Endothelial cell of umbilical vein (primary cell): Measurements from ENCODE around the gene CLIP3. TPM values are rescaled to one million over a fixed set of nuclear protein-coding genes. Genes with fewer than 3 reads are reported as not detected.

Experiments used
- BruUV-seq: library from RNA; stranded (reverse); fragments of 400-500 nt; replicated peaks from 2 replicates; lab custom pipeline; 2021; lab: Mats Ljungman, UMichigan
- CTCF ChIA-PET: fragments of 300-600, 350-600 bp; sonication (Branson Sonifier 250); formaldehyde crosslinking; loops from one replicate; lab custom pipeline; 2021; ENCODE audit warnings: antibody characterized with exemption, inconsistent platforms; lab: Charles Lee
- POLR2A ChIA-PET: fragments of 300-600, 350-600 bp; sonication (Branson Sonifier 250); formaldehyde crosslinking; loops from one replicate; lab custom pipeline; 2021; ENCODE audit warnings: antibody characterized with exemption, inconsistent platforms; lab: Charles Lee
- DNase-seq: peaks from one replicate; pipeline ENCODE4 v3.0.0-alpha.2; 2011; ENCODE audit warnings: low read depth, low spot score
- FAIRE-seq: peaks from 2 replicates; lab custom pipeline; 2011; peaks lifted over from hg19 to GRCh38; lab: Jason Lieb, UNC
- H2AFZ ChIP-seq: 2 replicates; pipeline ENCODE4 v1.6.0; 2012; ENCODE audit warnings: low read depth, low read length, control low read depth, inconsistent platforms
- H3K27ac ChIP-seq: 2 replicates; pipeline ENCODE4 v1.5.1; 2011; ENCODE audit warnings: low read depth, mild to moderate bottlenecking, control low read depth, low read length, moderate library complexity; ENCODE audit not compliant: insufficient read depth
- H3K27me3 ChIP-seq, 2 experiments: 2 replicates each; pipeline versions ENCODE4 v1.6.0 to v1.6.1; 2011; ENCODE audit warnings: low read length in 2 of 2, mixed read lengths in 1 of 2; ENCODE audit not compliant: control insufficient read depth in 2 of 2, insufficient read depth in 2 of 2
- H3K36me3 ChIP-seq, 2 experiments: 2 replicates in 1 of 2; 3 replicates in 1 of 2; pipeline ENCODE4 v1.5.1; 2011; ENCODE audit warnings: low read length in 2 of 2, mild to moderate bottlenecking in 1 of 2, moderate library complexity in 1 of 2; ENCODE audit not compliant: control insufficient read depth in 2 of 2, insufficient read depth in 2 of 2; ENCODE audit errors: extremely low read depth in 1 of 2
- H3K4me1 ChIP-seq: 3 replicates; pipeline ENCODE4 v1.5.1; 2011; ENCODE audit warnings: mild to moderate bottlenecking, low read length; ENCODE audit not compliant: control insufficient read depth, insufficient read depth; ENCODE audit errors: extremely low read depth
- H3K4me2 ChIP-seq: 2 replicates; pipeline ENCODE4 v1.6.1; 2011; ENCODE audit warnings: low read length, control low read depth, mixed read lengths; ENCODE audit not compliant: insufficient read depth
- H3K4me3 ChIP-seq, 3 experiments: fragments of 200-600 bp in 1 of 3; sonication (generic), shearing (Covaris generic) in 1 of 3; replicated peaks in 1 of 3; 2 replicates each; pipeline ENCODE4 v1.5.1; 2011 to 2016; ENCODE audit warnings: control low read depth in 3 of 3, low read length in 3 of 3, mild to moderate bottlenecking in 2 of 3, inconsistent platforms in 1 of 3, low read depth in 1 of 3, moderate library complexity in 1 of 3; ENCODE audit not compliant: insufficient read depth in 1 of 3
- H3K79me2 ChIP-seq: 2 replicates; pipeline ENCODE4 v1.6.0; 2012; ENCODE audit warnings: low read length, inconsistent platforms; ENCODE audit not compliant: control insufficient read depth, insufficient read depth
- H3K9ac ChIP-seq: replicated peaks from 2 replicates; pipeline ENCODE3; 2011; ENCODE audit warnings: low read length, control low read depth; ENCODE audit not compliant: insufficient read depth; ENCODE audit errors: extremely low read depth
- H3K9me1 ChIP-seq: replicated peaks from 3 replicates; pipeline ENCODE4 v1.6.0; 2011; ENCODE audit warnings: mild to moderate bottlenecking, low read length; ENCODE audit not compliant: control insufficient read depth, insufficient read depth; ENCODE audit errors: extremely low read depth
- H3K9me3 ChIP-seq: replicated peaks from 2 replicates; pipeline ENCODE4 v1.5.1; 2012; ENCODE audit warnings: low read length, inconsistent platforms; ENCODE audit not compliant: control insufficient read depth, insufficient read depth
- H4K20me1 ChIP-seq: replicated peaks from 2 replicates; pipeline ENCODE3; 2011; ENCODE audit warnings: mild to moderate bottlenecking, low read length; ENCODE audit not compliant: control insufficient read depth, insufficient read depth; ENCODE audit errors: extremely low read depth
- CTCF ChIP-seq, 2 donors: IDR thresholded peaks; 1 replicate in 1 of 2; 2 replicates in 1 of 2; pipeline ENCODE4 v1.5.1; 2011; ENCODE audit warnings: low read length in 2 of 2, mild to moderate bottlenecking in 2 of 2, moderate library complexity in 2 of 2, control low read depth in 1 of 2, inconsistent platforms in 1 of 2, low read depth in 1 of 2; ENCODE audit not compliant: insufficient read depth in 1 of 2; ENCODE audit errors: extremely low read depth in 1 of 2
- EZH2 ChIP-seq: IDR thresholded peaks from 2 replicates; pipeline ENCODE4 v1.6.1; 2012; ENCODE audit warnings: borderline replicate concordance, low read depth, mild to moderate bottlenecking, moderate library complexity, low read length, inconsistent platforms; ENCODE audit not compliant: severe bottlenecking
- FOS ChIP-seq: IDR thresholded peaks from 2 replicates; pipeline ENCODE4 v1.6.1; 2011; ENCODE audit warnings: mild to moderate bottlenecking, low read length, moderate library complexity, borderline replicate concordance; ENCODE audit not compliant: insufficient read depth
- GATA2 ChIP-seq: IDR thresholded peaks from 2 replicates; pipeline ENCODE4 v1.7.0; 2011; ENCODE audit warnings: low read depth, mild to moderate bottlenecking, moderate library complexity, mixed read lengths, low read length; ENCODE audit not compliant: insufficient read length, insufficient read depth
- JUN ChIP-seq: IDR thresholded peaks from 2 replicates; pipeline ENCODE4 v1.6.1; 2011; ENCODE audit warnings: borderline replicate concordance, low read depth; ENCODE audit not compliant: insufficient read length, insufficient read depth
- MAX ChIP-seq: IDR thresholded peaks from 2 replicates; pipeline ENCODE4 v1.6.1; 2011; ENCODE audit not compliant: insufficient read depth, insufficient read length
- MYC ChIP-seq: IDR thresholded peaks from one replicate; pipeline ENCODE4 v1.6.1; 2011; ENCODE audit warnings: mild to moderate bottlenecking, low read depth, low read length
- POLR2A ChIP-seq: IDR thresholded peaks from 2 replicates; pipeline ENCODE4 v1.6.1; 2012; ENCODE audit warnings: low read depth, mild to moderate bottlenecking, control low read depth, low read length
- POLR2AphosphoS5 ChIP-seq: IDR thresholded peaks from 2 replicates; pipeline ENCODE4 v1.6.1; 2012; ENCODE audit warnings: low read depth, mild to moderate bottlenecking, control low read depth, low read length, moderate library complexity; ENCODE audit not compliant: insufficient read depth
- dilution Hi-C: fragments of 300-500 bp; cut with MboI; formaldehyde crosslinking; loops from one replicate; pipeline ENCODE4 v1.15.0; 2019; ENCODE audit warnings: low sequenced_read_pairs; ENCODE audit not compliant: extremely low pct_ligation_motif_present
- intact Hi-C: fragments of 100-400 bp; cut with micrococcal nuclease; formaldehyde crosslinking; loops from one replicate; pipeline ENCODE4 v1.10.0; 2022
- polyA plus RNA-seq, 4 experiments: library from polyadenylated mRNA; depleted of rRNA in 3 of 4; stranded (reverse) in 3 of 4; unstranded in 1 of 4; fragments of >200 nt; gene quantifications; 2 replicates each; pipeline versions ENCODE4 v1.2.1 to v1.2.3, GENCODE V29; 2011 to 2012; ENCODE audit warnings: missing spikeins in 1 of 4
- total RNA-seq: library from RNA; stranded (reverse); gene quantifications from 2 replicates; pipeline ENCODE4 v1.2.3, GENCODE V29; 2021

CLIP3 gene
- total and polyA plus RNA-seq, 2 donors (not counting 3 experiments of a cell fraction or from before 2014, with no cell fraction given), result 7.0 to 24.4 TPM

GRCh38 chr19:36006955-36007354 is 25.7 kb downstream of the CLIP3 start:
- Histone ChIP-seq H3K9ac (no peak overlapping the region), H3K9me3 (no peaks in the 10 kb centered on the region), H3K4me2 (no peak overlapping the region), H4K20me1 (no peaks in the 10 kb centered on the region), H3K4me3 (no peak overlapping the region), H3K9me1 (no peaks in the 10 kb centered on the region), H3K79me2 (no peaks in the 10 kb centered on the region), H3K27me3 (no peaks in the 10 kb centered on the region), H2AFZ (no peak overlapping the region), H3K4me1 (peaks cover 5% of the 10 kb centered on the region), H3K27ac (no peak overlapping the region), H3K36me3 (no peaks in the 10 kb centered on the region)
- DNase-seq (no peak), FAIRE-seq (no peak)
- CTCF ChIA-PET, result no interaction called here
- TF ChIP-seq MYC (no peak), MAX (no peak), EZH2 (no peak), JUN (no peak), GATA2 (no peak), POLR2AphosphoS5 (no peak), FOS (no peak), CTCF (IDR thresholded peaks at IDR 0.05; ENCODE audit: extremely low read depth in 1 of 2, insufficient read depth in 1 of 2, low read depth in 1 of 2, low read length in 2 of 2) (no peak), POLR2A (no peak)
- POLR2A ChIA-PET, result no interaction called here
- no TSS peak for BruUV-seq
- intact Hi-C loops, result no loop called here
- dilution Hi-C loops, result no loop called here
